Measurements from ENCODE around the gene TMEM81.

The TMEM81 gene

GRCh38 chr1:205058853-205059252 is 25.4 kb downstream of the TMEM81 start:
- DNase-seq: no peak

GRCh38 chr1:205057808-205058575 is 26.3 kb downstream of the TMEM81 start:
- no peaks in the 10 kb centered on the region for H3K9me3 ChIP-seq (ENCODE audit: insufficient read depth, low read depth, low read length)
- no peak overlapping the region for H2BK120ac ChIP-seq (ENCODE audit: insufficient read depth, low read length, poor library complexity)
- no peaks in the 10 kb centered on the region for H3K36me3 ChIP-seq (ENCODE audit: control insufficient read depth in 1 of 2, insufficient read depth in 2 of 2, low read length in 2 of 2)
- no peak overlapping the region for H4K91ac ChIP-seq (ENCODE audit: low read depth, low read length)
- DNase-seq: no peak
- WGBS (ENCODE audit: extremely low coverage, insufficient coverage, insufficient read length): no CpG with 5 or more reads among the region's 19 CpGs
- no peak overlapping the region for H4K8ac ChIP-seq (ENCODE audit: low read depth, low read length)
- H3K27ac ChIP-seq (ENCODE audit: low read depth, low read length): no peak overlapping the region
- H2BK5ac ChIP-seq (ENCODE audit: low read depth, low read length, poor library complexity): no peak overlapping the region
- H3K9ac ChIP-seq (ENCODE audit: low read length): no peak overlapping the region
- no peak overlapping the region for H3K4ac ChIP-seq (ENCODE audit: low read depth, low read length)
- H3K18ac ChIP-seq (ENCODE audit: low read length): no peak overlapping the region
- no peaks in the 10 kb centered on the region for H3K4me1 ChIP-seq (ENCODE audit: control insufficient read depth in 1 of 2, insufficient read depth in 2 of 2, low read length in 2 of 2)
- no peak overlapping the region for H4K12ac ChIP-seq (ENCODE audit: low read depth, low read length)
- no peak overlapping the region for H2AK5ac ChIP-seq (ENCODE audit: low read length)
- no peaks in the 10 kb centered on the region for H3K79me2 ChIP-seq (ENCODE audit: control insufficient read depth, insufficient read depth, low read length, poor library complexity)
- H3K27me3 ChIP-seq (ENCODE audit: insufficient read depth, low read length): no peaks in the 10 kb centered on the region
- no peak overlapping the region for H3K23ac ChIP-seq (ENCODE audit: low read length)
- no peak overlapping the region for H3K14ac ChIP-seq (ENCODE audit: low read length)
- H3K4me2 ChIP-seq (ENCODE audit: low read length): no peak overlapping the region
- peak overlapping the region; percentile 13 for H3K4me3 ChIP-seq (ENCODE audit: low read depth, low read length)
- H2AFZ ChIP-seq (ENCODE audit: insufficient read depth, low read length, poor library complexity): no peak overlapping the region
- no peaks in the 10 kb centered on the region for H3K79me1 ChIP-seq (ENCODE audit: low read length)
- H2BK12ac ChIP-seq (ENCODE audit: low read length): no peak overlapping the region

More at GRCh38 chr1:205058853-205059252, 25.4 kb downstream of the TMEM81 start:
- Histone ChIP-seq H2AK5ac (ENCODE audit: low read length) (no peak overlapping the region), H3K18ac (ENCODE audit: low read length) (no peak overlapping the region), H2AFZ (ENCODE audit: insufficient read depth, low read length, poor library complexity) (no peak overlapping the region), H3K4me3 (ENCODE audit: low read depth, low read length) (no peak overlapping the region), H3K4ac (ENCODE audit: low read depth, low read length) (no peak overlapping the region), H2BK120ac (ENCODE audit: insufficient read depth, low read length, poor library complexity) (no peak overlapping the region), H3K23ac (ENCODE audit: low read length) (no peak overlapping the region), H3K9me3 (ENCODE audit: insufficient read depth, low read depth, low read length) (no peaks in the 10 kb centered on the region), H4K12ac (ENCODE audit: low read depth, low read length) (no peak overlapping the region), H3K4me2 (ENCODE audit: low read length) (no peak overlapping the region), H3K9ac (ENCODE audit: low read length) (no peak overlapping the region), H3K14ac (ENCODE audit: low read length) (no peak overlapping the region), H4K8ac (ENCODE audit: low read depth, low read length) (no peak overlapping the region), H4K91ac (ENCODE audit: low read depth, low read length) (no peak overlapping the region), H3K36me3 (ENCODE audit: control insufficient read depth in 1 of 2, insufficient read depth in 2 of 2, low read length in 2 of 2) (no peaks in the 10 kb centered on the region), H3K79me2 (ENCODE audit: control insufficient read depth, insufficient read depth, low read length, poor library complexity) (no peaks in the 10 kb centered on the region), H3K4me1 (ENCODE audit: control insufficient read depth in 1 of 2, insufficient read depth in 2 of 2, low read length in 2 of 2) (no peaks in the 10 kb centered on the region), H3K27me3 (ENCODE audit: insufficient read depth, low read length) (no peaks in the 10 kb centered on the region), H2BK12ac (ENCODE audit: low read length) (no peak overlapping the region), H2BK5ac (ENCODE audit: low read depth, low read length, poor library complexity) (no peak overlapping the region), H3K27ac (ENCODE audit: low read depth, low read length) (no peak overlapping the region), H3K79me1 (ENCODE audit: low read length) (no peaks in the 10 kb centered on the region)
- no CpG with 5 or more reads among the region's 12 CpGs for WGBS (ENCODE audit: extremely low coverage, insufficient coverage, insufficient read length)

GRCh38 chr1:205056956-205057568 is 27.2 kb downstream of the TMEM81 start:
- DNase-seq: no peak
- H3K4me2 ChIP-seq (ENCODE audit: low read length): no peak overlapping the region
- no peak overlapping the region for H2BK12ac ChIP-seq (ENCODE audit: low read length)
- H3K9me3 ChIP-seq (ENCODE audit: insufficient read depth, low read depth, low read length): no peaks in the 10 kb centered on the region
- no peak overlapping the region for H4K8ac ChIP-seq (ENCODE audit: low read depth, low read length)
- no peak overlapping the region for H4K91ac ChIP-seq (ENCODE audit: low read depth, low read length)
- no peaks in the 10 kb centered on the region for H3K79me2 ChIP-seq (ENCODE audit: control insufficient read depth, insufficient read depth, low read length, poor library complexity)
- H3K14ac ChIP-seq (ENCODE audit: low read length): no peak overlapping the region
- no peak overlapping the region for H2BK5ac ChIP-seq (ENCODE audit: low read depth, low read length, poor library complexity)
- H3K9ac ChIP-seq (ENCODE audit: low read length): no peak overlapping the region
- no peak overlapping the region for H2BK120ac ChIP-seq (ENCODE audit: insufficient read depth, low read length, poor library complexity)
- H4K12ac ChIP-seq (ENCODE audit: low read depth, low read length): no peak overlapping the region
- no peaks in the 10 kb centered on the region for H3K27me3 ChIP-seq (ENCODE audit: insufficient read depth, low read length)
- no peaks in the 10 kb centered on the region for H3K36me3 ChIP-seq (ENCODE audit: control insufficient read depth in 1 of 2, insufficient read depth in 2 of 2, low read length in 2 of 2)
- H3K23ac ChIP-seq (ENCODE audit: low read length): no peak overlapping the region
- H3K4me1 ChIP-seq (ENCODE audit: control insufficient read depth in 1 of 2, insufficient read depth in 2 of 2, low read length in 2 of 2): no peaks in the 10 kb centered on the region
- H3K4ac ChIP-seq (ENCODE audit: low read depth, low read length): no peak overlapping the region
- no CpG with 5 or more reads among the region's 6 CpGs for WGBS (ENCODE audit: extremely low coverage, insufficient coverage, insufficient read length)
- H2AFZ ChIP-seq (ENCODE audit: insufficient read depth, low read length, poor library complexity): no peak overlapping the region
- H3K4me3 ChIP-seq (ENCODE audit: low read depth, low read length): no peak overlapping the region
- no peak overlapping the region for H3K18ac ChIP-seq (ENCODE audit: low read length)
- no peak overlapping the region for H2AK5ac ChIP-seq (ENCODE audit: low read length)
- H3K79me1 ChIP-seq (ENCODE audit: low read length): no peaks in the 10 kb centered on the region
- no peak overlapping the region for H3K27ac ChIP-seq (ENCODE audit: low read depth, low read length)

- H3K79me2 ChIP-seq (ENCODE audit: control insufficient read depth, insufficient read depth, low read length, poor library complexity): no peaks in the 10 kb centered on the region
- H2BK12ac ChIP-seq (ENCODE audit: low read length): no peak overlapping the region
- WGBS (ENCODE audit: extremely low coverage, insufficient coverage, insufficient read length): no CpG with 5 or more reads among the region's 13 CpGs
- H3K4ac ChIP-seq (ENCODE audit: low read depth, low read length): no peak overlapping the region
- no peak overlapping the region for H3K4me3 ChIP-seq (ENCODE audit: low read depth, low read length)
- no peak overlapping the region for H3K18ac ChIP-seq (ENCODE audit: low read length)
- no peak overlapping the region for H2AFZ ChIP-seq (ENCODE audit: insufficient read depth, low read length, poor library complexity)
- H3K14ac ChIP-seq (ENCODE audit: low read length): no peak overlapping the region
- no peak overlapping the region for H2BK120ac ChIP-seq (ENCODE audit: insufficient read depth, low read length, poor library complexity)
- no peaks in the 10 kb centered on the region for H3K9me3 ChIP-seq (ENCODE audit: insufficient read depth, low read depth, low read length)
- no peak overlapping the region for H3K23ac ChIP-seq (ENCODE audit: low read length)
- H2AK5ac ChIP-seq (ENCODE audit: low read length): no peak overlapping the region
- H2BK5ac ChIP-seq (ENCODE audit: low read depth, low read length, poor library complexity): no peak overlapping the region
- H3K4me2 ChIP-seq (ENCODE audit: low read length): no peak overlapping the region
- no peaks in the 10 kb centered on the region for H3K4me1 ChIP-seq (ENCODE audit: control insufficient read depth in 1 of 2, insufficient read depth in 2 of 2, low read length in 2 of 2)
- H3K27me3 ChIP-seq (ENCODE audit: insufficient read depth, low read length): no peaks in the 10 kb centered on the region
- no peak overlapping the region for H3K27ac ChIP-seq (ENCODE audit: low read depth, low read length)
- H4K12ac ChIP-seq (ENCODE audit: low read depth, low read length): no peak overlapping the region
- no peak overlapping the region for H4K8ac ChIP-seq (ENCODE audit: low read depth, low read length)
- H3K79me1 ChIP-seq (ENCODE audit: low read length): no peaks in the 10 kb centered on the region
- no peak overlapping the region for H4K91ac ChIP-seq (ENCODE audit: low read depth, low read length)
- H3K36me3 ChIP-seq (ENCODE audit: control insufficient read depth in 1 of 2, insufficient read depth in 2 of 2, low read length in 2 of 2): no peaks in the 10 kb centered on the region
- no peak for DNase-seq
- H3K9ac ChIP-seq (ENCODE audit: low read length): no peak overlapping the region
Measured at GRCh38 chr1:205056188-205056611, 28.1 kb downstream of the TMEM81 start.

All from trophoblast cell (in vitro differentiated cells and primary cell).